Prostate gland (tissue), 2 donors: ENCODE results near the gene RSPH1.

Experiments used
- POLR2A ChIP-seq: fragments of 450-650 bp; IDR thresholded peaks from one replicate; pipeline ENCODE4 v1.6.1; 2016; ENCODE audit warnings: antibody characterized with exemption, mild to moderate bottlenecking
- POLR2AphosphoS5 ChIP-seq: sonication (generic); formaldehyde crosslinking; IDR thresholded peaks from one replicate; pipeline ENCODE4 v1.6.1; 2017; ENCODE audit warnings: antibody characterized with exemption
- TF ChIP-seq, protein P1 (sequence below), 4 experiments: fragments of 200-600 bp in 2 of 4; fragments of 450-650 bp in 2 of 4; sonication (generic) in 2 of 4; IDR thresholded peaks; 1 replicate in 3 of 4; 2 replicates in 1 of 4; pipeline ENCODE4 v1.5.1; 2016 to 2019; ENCODE audit warnings: antibody characterized with exemption in 4 of 4, mild to moderate bottlenecking in 2 of 4, moderate library complexity in 2 of 4

DNA sequence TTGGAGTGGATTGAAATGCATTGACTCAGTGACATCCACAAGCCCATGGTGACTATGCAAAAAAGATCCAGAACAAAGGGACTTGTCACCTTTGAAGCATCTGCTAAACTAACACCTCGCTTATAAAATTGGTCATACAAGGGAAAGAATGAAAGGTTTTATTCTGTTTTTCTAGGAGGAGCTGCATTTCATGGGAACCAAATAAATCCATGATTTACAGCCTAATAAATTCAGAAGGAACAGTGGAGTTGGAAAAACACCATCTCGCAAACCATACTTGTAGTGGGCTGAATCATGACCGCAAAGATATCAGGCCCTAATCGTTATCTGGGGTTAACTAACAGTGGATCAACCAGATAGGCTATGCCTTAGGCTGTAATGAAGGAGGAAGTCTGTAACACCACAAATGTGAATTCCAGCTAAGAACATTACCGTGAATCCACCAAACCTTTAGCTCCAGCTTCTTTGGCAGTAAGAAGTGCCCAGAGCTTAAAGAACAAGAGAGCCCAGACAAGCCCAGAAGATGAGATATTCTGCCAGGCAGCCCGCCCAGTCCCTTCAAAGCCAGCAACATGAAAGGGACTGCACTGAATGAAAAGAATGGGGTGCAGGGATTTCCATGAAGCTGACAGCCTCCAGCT, 27.4 kb downstream of the RSPH1 start:
- TF ChIP-seq, protein P1, sequence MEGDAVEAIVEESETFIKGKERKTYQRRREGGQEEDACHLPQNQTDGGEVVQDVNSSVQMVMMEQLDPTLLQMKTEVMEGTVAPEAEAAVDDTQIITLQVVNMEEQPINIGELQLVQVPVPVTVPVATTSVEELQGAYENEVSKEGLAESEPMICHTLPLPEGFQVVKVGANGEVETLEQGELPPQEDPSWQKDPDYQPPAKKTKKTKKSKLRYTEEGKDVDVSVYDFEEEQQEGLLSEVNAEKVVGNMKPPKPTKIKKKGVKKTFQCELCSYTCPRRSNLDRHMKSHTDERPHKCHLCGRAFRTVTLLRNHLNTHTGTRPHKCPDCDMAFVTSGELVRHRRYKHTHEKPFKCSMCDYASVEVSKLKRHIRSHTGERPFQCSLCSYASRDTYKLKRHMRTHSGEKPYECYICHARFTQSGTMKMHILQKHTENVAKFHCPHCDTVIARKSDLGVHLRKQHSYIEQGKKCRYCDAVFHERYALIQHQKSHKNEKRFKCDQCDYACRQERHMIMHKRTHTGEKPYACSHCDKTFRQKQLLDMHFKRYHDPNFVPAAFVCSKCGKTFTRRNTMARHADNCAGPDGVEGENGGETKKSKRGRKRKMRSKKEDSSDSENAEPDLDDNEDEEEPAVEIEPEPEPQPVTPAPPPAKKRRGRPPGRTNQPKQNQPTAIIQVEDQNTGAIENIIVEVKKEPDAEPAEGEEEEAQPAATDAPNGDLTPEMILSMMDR (IDR thresholded peaks at IDR 0.05): no peak
- TF ChIP-seq POLR2AphosphoS5: peak; percentile 93
- TF ChIP-seq POLR2A: no peak
